ENCODE measurements around the gene C4BPA.

Gene C4BPA

GRCh38 chr1:207103892-207104373, at the start of gene C4BPA:
Gene C4BPA (plus strand): TSS chr1:207104233. CDS start chr1:207113026, 8,793 bp downstream.
- DNase-seq (ENCODE audit: low read depth, low spot score) = no peak

- no peak for DNase-seq (ENCODE audit: low read depth, low spot score)
Measured at GRCh38 chr1:207054491-207054890, 49.5 kb upstream of the C4BPA start.

- DNase-seq (ENCODE audit: low read depth, low spot score) = no peak
Measured at GRCh38 chr1:207055386-207056001, 48.5 kb upstream of the C4BPA start.

- DNase-seq (ENCODE audit: low read depth, low spot score) = no peak
Measured at GRCh38 chr1:207056673-207057072, 47.4 kb upstream of the C4BPA start.

- no peak for DNase-seq (ENCODE audit: low read depth, low spot score)
Measured at GRCh38 chr1:207058252-207058651, 45.8 kb upstream of the C4BPA start.

- DNase-seq (ENCODE audit: low read depth, low spot score) = no peak
Measured at GRCh38 chr1:207058878-207059867, 44.9 kb upstream of the C4BPA start.

- no peak for DNase-seq (ENCODE audit: low read depth, low spot score)
Measured at GRCh38 chr1:207059881-207060280, 44.2 kb upstream of the C4BPA start.

GRCh38 chr1:207060596-207060995, 43.4 kb upstream of the C4BPA start:
- DNase-seq (ENCODE audit: low read depth, low spot score) = no peak

GRCh38 chr1:207062058-207062457, 42.0 kb upstream of the C4BPA start:
- no peak for DNase-seq (ENCODE audit: low read depth, low spot score)

GRCh38 chr1:207063014-207063413, 41.0 kb upstream of the C4BPA start:
- no peak for DNase-seq (ENCODE audit: low read depth, low spot score)

GRCh38 chr1:207064561-207064960, 39.5 kb upstream of the C4BPA start:
- DNase-seq (ENCODE audit: low read depth, low spot score) = no peak

- no peak for DNase-seq (ENCODE audit: low read depth, low spot score)
Measured at GRCh38 chr1:207067185-207067584, 36.8 kb upstream of the C4BPA start.

GRCh38 chr1:207067665-207068064, 36.4 kb upstream of the C4BPA start:
- DNase-seq (ENCODE audit: low read depth, low spot score) = no peak

GRCh38 chr1:207069061-207069460, 35.0 kb upstream of the C4BPA start:
- DNase-seq (ENCODE audit: low read depth, low spot score) = no peak

GRCh38 chr1:207069858-207070506, 34.1 kb upstream of the C4BPA start:
- no peak for DNase-seq (ENCODE audit: low read depth, low spot score)

GRCh38 chr1:207070811-207071210, 33.2 kb upstream of the C4BPA start:
- DNase-seq (ENCODE audit: low read depth, low spot score) = no peak

- no peak for DNase-seq (ENCODE audit: low read depth, low spot score)
Measured at GRCh38 chr1:207071426-207071825, 32.6 kb upstream of the C4BPA start.

- DNase-seq (ENCODE audit: low read depth, low spot score) = no peak
Measured at GRCh38 chr1:207072233-207072632, 31.8 kb upstream of the C4BPA start.

GRCh38 chr1:207073906-207074820, 29.9 kb upstream of the C4BPA start:
- DNase-seq (ENCODE audit: low read depth, low spot score) = no peak

GRCh38 chr1:207076181-207076955, 27.7 kb upstream of the C4BPA start:
- no peak for DNase-seq (ENCODE audit: low read depth, low spot score)

Data from smooth muscle cell of the brain vasculature (primary cell).